H1 (cell line): ENCODE data around the gene NUP85. TPM values are rescaled to one million over a fixed set of nuclear protein-coding genes. Genes with fewer than 3 reads are reported as not detected.

Experiments used
- CTCF ChIA-PET: fragments of 300-600 bp; sonication (Branson Sonifier 250); formaldehyde crosslinking; loops from one replicate; lab custom pipeline; 2021; ENCODE audit not compliant: partially characterized antibody; lab: Charles Lee
- POLR2A ChIA-PET: fragments of 300-600 bp; sonication (Branson Sonifier 250); formaldehyde crosslinking; loops from one replicate; lab custom pipeline; 2021; ENCODE audit warnings: inconsistent platforms; ENCODE audit not compliant: partially characterized antibody; lab: Charles Lee
- DNase-seq, 2 experiments: peaks; one replicate each; pipeline versions ENCODE4 v3.0.0 to v3.0.0-alpha.2; 2010 to 2022; ENCODE audit warnings: low spot score in 2 of 2, low read depth in 1 of 2, mixed read lengths in 1 of 2
- FAIRE-seq: peaks from 2 replicates; lab custom pipeline; 2011; peaks lifted over from hg19 to GRCh38; lab: Jason Lieb, UNC
- H2AFZ ChIP-seq: 2 replicates; pipeline ENCODE4 v1.8.1; 2012; ENCODE audit warnings: low read length, inconsistent platforms
- H2AK5ac ChIP-seq: 2 replicates; pipeline ENCODE4 v1.6.1; 2013; ENCODE audit warnings: low read depth, low read length
- H2BK120ac ChIP-seq: replicated peaks from 2 replicates; pipeline ENCODE3; 2013; ENCODE audit warnings: low read depth, low read length, inconsistent platforms
- H2BK12ac ChIP-seq: 2 replicates; pipeline ENCODE4 v1.6.1; 2013; ENCODE audit warnings: low read depth, low read length
- H2BK15ac ChIP-seq: 2 replicates; pipeline ENCODE4 v1.6.1; 2013; ENCODE audit warnings: low read length
- H2BK20ac ChIP-seq: 2 replicates; pipeline ENCODE4 v1.6.1; 2013; ENCODE audit warnings: low read length
- H2BK5ac ChIP-seq: 2 replicates; pipeline ENCODE4 v1.6.1; 2013; ENCODE audit warnings: low read depth, low read length
- H3K14ac ChIP-seq: 2 replicates; pipeline ENCODE4 v1.6.1; 2013; ENCODE audit warnings: inconsistent platforms; ENCODE audit not compliant: insufficient read length
- H3K18ac ChIP-seq: 2 replicates; pipeline ENCODE4 v1.6.1; 2013; ENCODE audit warnings: low read length; ENCODE audit errors: extremely low read depth
- H3K23ac ChIP-seq: 2 replicates; pipeline ENCODE4 v1.6.1; 2013; ENCODE audit warnings: inconsistent platforms; ENCODE audit not compliant: insufficient read length
- H3K23me2 ChIP-seq: 2 replicates; pipeline ENCODE4 v1.6.1; 2013; ENCODE audit warnings: low read depth, low read length
- H3K27ac ChIP-seq: 2 replicates; pipeline ENCODE4 v1.6.1; 2011; ENCODE audit warnings: low read depth, low read length, inconsistent platforms
- H3K27me3 ChIP-seq, 4 experiments: replicated peaks in 1 of 4; 1 replicate in 1 of 4; 2 replicates in 3 of 4; pipeline versions ENCODE4 v1.6.1 to v1.8.1; 2011 to 2013; ENCODE audit warnings: low read length in 3 of 4, mild to moderate bottlenecking in 3 of 4, inconsistent platforms in 2 of 4, mixed read lengths in 2 of 4, moderate library complexity in 1 of 4; ENCODE audit not compliant: control insufficient read depth in 3 of 4, insufficient read depth in 3 of 4; ENCODE audit errors: extremely low read depth in 1 of 4
- H3K36me3 ChIP-seq, 4 experiments: 2 replicates each; pipeline versions ENCODE4 v1.6.1 to v1.8.1; 2011 to 2013; ENCODE audit warnings: mild to moderate bottlenecking in 4 of 4, low read length in 3 of 4, moderate library complexity in 2 of 4, control low read depth in 1 of 4, inconsistent platforms in 1 of 4; ENCODE audit not compliant: insufficient read depth in 4 of 4, control insufficient read depth in 2 of 4
- H3K4ac ChIP-seq: replicated peaks from 2 replicates; pipeline ENCODE3; 2013; ENCODE audit warnings: low read length, low read depth, mixed read lengths, inconsistent platforms; ENCODE audit not compliant: insufficient read length
- H3K4me1 ChIP-seq, 4 experiments: replicated peaks in 1 of 4; 1 replicate in 1 of 4; 2 replicates in 3 of 4; pipeline versions ENCODE4 v1.6.1 to v1.8.1; 2011 to 2013; ENCODE audit warnings: low read length in 3 of 4, inconsistent platforms in 2 of 4, mixed read lengths in 1 of 4; ENCODE audit not compliant: insufficient read depth in 4 of 4, control insufficient read depth in 3 of 4
- H3K4me2 ChIP-seq, 2 experiments: 2 replicates each; pipeline versions ENCODE4 v1.6.1 to v1.8.1; 2011 to 2013; ENCODE audit warnings: low read depth in 2 of 2, low read length in 2 of 2, control low read depth in 1 of 2, inconsistent platforms in 1 of 2, mild to moderate bottlenecking in 1 of 2; ENCODE audit not compliant: insufficient read depth in 1 of 2
- H3K4me3 ChIP-seq, 4 experiments: fragments of 200-600, 300-600 bp in 1 of 4; sonication (generic), shearing (Covaris generic), sonication (Bioruptor Twin) in 1 of 4; 2 replicates each; pipeline versions ENCODE4 v1.5.1 to v1.8.1; 2011 to 2016; ENCODE audit warnings: low read length in 4 of 4, low read depth in 3 of 4, control low read depth in 2 of 4, inconsistent platforms in 2 of 4, mild to moderate bottlenecking in 2 of 4, mixed read lengths in 1 of 4, moderate library complexity in 1 of 4; ENCODE audit not compliant: insufficient read depth in 2 of 4; ENCODE audit errors: extremely low read depth in 1 of 4
- H3K56ac ChIP-seq: replicated peaks from 2 replicates; pipeline ENCODE3; 2013; ENCODE audit warnings: low read depth, mild to moderate bottlenecking, mixed read lengths, low read length, inconsistent platforms; ENCODE audit not compliant: insufficient read length
- H3K79me1 ChIP-seq: 2 replicates; pipeline ENCODE4 v1.6.1; 2013; ENCODE audit warnings: low read depth, low read length, control low read depth
- H3K79me2 ChIP-seq, 2 experiments: 2 replicates each; pipeline versions ENCODE4 v1.6.1 to v1.8.1; 2012 to 2013; ENCODE audit warnings: low read length in 2 of 2, mild to moderate bottlenecking in 2 of 2, inconsistent platforms in 1 of 2; ENCODE audit not compliant: insufficient read depth in 2 of 2, control insufficient read depth in 1 of 2
- H3K9ac ChIP-seq, 4 experiments: replicated peaks in 1 of 4; 1 replicate in 1 of 4; 2 replicates in 3 of 4; pipeline versions ENCODE4 v1.6.1 to v1.8.1; 2011 to 2013; ENCODE audit warnings: low read depth in 3 of 4, low read length in 3 of 4, control low read depth in 2 of 4, mild to moderate bottlenecking in 2 of 4, moderate library complexity in 2 of 4, inconsistent platforms in 1 of 4; ENCODE audit errors: extremely low read depth in 1 of 4
- H3K9me3 ChIP-seq, 2 experiments: 2 replicates each; pipeline versions ENCODE4 v1.6.1 to v1.8.1; 2012 to 2013; ENCODE audit warnings: mild to moderate bottlenecking in 2 of 2, moderate library complexity in 2 of 2, control low read depth in 1 of 2, inconsistent platforms in 1 of 2, low read depth in 1 of 2, low read length in 1 of 2, mixed read lengths in 1 of 2; ENCODE audit not compliant: insufficient read depth in 2 of 2
- H4K20me1 ChIP-seq, 2 experiments: replicated peaks in 1 of 2; 2 replicates each; pipeline versions ENCODE3 to v1.8.1; 2011 to 2013; ENCODE audit warnings: inconsistent platforms in 2 of 2, low read length in 2 of 2, mild to moderate bottlenecking in 1 of 2; ENCODE audit not compliant: insufficient read depth in 2 of 2, control insufficient read depth in 1 of 2
- H4K5ac ChIP-seq: 2 replicates; pipeline ENCODE4 v1.6.1; 2013; ENCODE audit warnings: low read length, low read depth, mixed read lengths, inconsistent platforms; ENCODE audit not compliant: insufficient read length
- H4K8ac ChIP-seq: 2 replicates; pipeline ENCODE4 v1.8.0; 2013; ENCODE audit warnings: mild to moderate bottlenecking, moderate library complexity, low read length, inconsistent platforms; ENCODE audit not compliant: insufficient read depth; ENCODE audit errors: extremely low read depth
- H4K91ac ChIP-seq: replicated peaks from 2 replicates; pipeline ENCODE3; 2013; ENCODE audit warnings: low read length, mixed read lengths, inconsistent platforms; ENCODE audit not compliant: insufficient read length
- BRCA1 ChIP-seq: IDR thresholded peaks from 2 replicates; pipeline ENCODE4 v1.6.1; 2012; ENCODE audit warnings: low read depth, low read length, improper control_type of control experiment
- HDAC6 ChIP-seq: IDR thresholded peaks from one replicate; pipeline ENCODE4 v1.7.1; 2012; ENCODE audit warnings: low read depth, mild to moderate bottlenecking, inconsistent platforms, low read length, moderate library complexity
- NANOG ChIP-seq: IDR thresholded peaks from 2 replicates; pipeline ENCODE4 v1.6.1; 2011; ENCODE audit warnings: low read length, low read depth, mild to moderate bottlenecking, inconsistent platforms; ENCODE audit not compliant: insufficient read depth, poor library complexity, severe bottlenecking
- RBBP5 ChIP-seq: IDR thresholded peaks from 2 replicates; pipeline ENCODE4 v1.7.1; 2012; ENCODE audit warnings: low read depth, mild to moderate bottlenecking, inconsistent platforms, low read length, moderate library complexity, borderline replicate concordance
- SIRT6 ChIP-seq: IDR thresholded peaks from one replicate; pipeline ENCODE4 v1.7.1; 2012; ENCODE audit warnings: low read length, inconsistent platforms
- SP2 ChIP-seq: IDR thresholded peaks from 2 replicates; pipeline ENCODE4 v1.6.1; 2012; ENCODE audit warnings: mild to moderate bottlenecking, low read length, inconsistent platforms
- SUZ12 ChIP-seq: fragments of 200-600 bp; sonication (generic); IDR thresholded peaks from 2 replicates; pipeline ENCODE4 v1.6.1; 2012; ENCODE audit warnings: mild to moderate bottlenecking, inconsistent platforms, low read length, moderate library complexity, mixed read lengths
- YY1 ChIP-seq: IDR thresholded peaks from 2 replicates; pipeline ENCODE4 v1.6.1; 2011; ENCODE audit warnings: low read depth, mild to moderate bottlenecking, low read length
- WGBS, 2 experiments: shearing (Covaris generic) in 1 of 2; methylation state at CpG; one replicate each; pipeline versions ENCODE4 v1.1.6 to v1.1.7; 2013 to 2015; ENCODE audit warnings: low lambda C conversion rate in 2 of 2, mixed read lengths in 2 of 2, inconsistent platforms in 1 of 2, low coverage in 1 of 2, missing lambda C conversion rate in 1 of 2; ENCODE audit not compliant: insufficient replicate concordance in 2 of 2, insufficient coverage in 1 of 2, insufficient read length in 1 of 2; ENCODE audit errors: extremely low coverage in 1 of 2, missing lambda C conversion rate in 1 of 2; 5-methylcytosine and 5-hydroxymethylcytosine counted together
- polyA plus RNA-seq, 7 experiments: library from polyadenylated mRNA; depleted of rRNA in 3 of 7; stranded (reverse) in 5 of 7; unstranded in 2 of 7; fragments of >200 nt in 5 of 7; fragments of 200-250 nt in 2 of 7; gene quantifications; 1 replicate in 5 of 7; 2 replicates in 1 of 7; 4 replicates in 1 of 7; pipeline versions ENCODE4 v1.2.1 to v1.2.3, GENCODE V29; 2011 to 2013; ENCODE audit warnings: missing spikeins in 2 of 7, mixed read lengths in 2 of 7
- total RNA-seq: library from RNA; stranded (reverse); fragmentation: NEBNext Ultra II Directional; extraction: Animal tissue kit (Norgen Biotek cat#: 25700); gene quantifications from 2 replicates; pipeline ENCODE4 v1.2.1, GENCODE V29; 2021
- TF ChIP-seq, protein P1 (sequence below): IDR thresholded peaks from 2 replicates; pipeline ENCODE4 v1.6.1; 2011; ENCODE audit warnings: low read length, improper control_type of control experiment
- TF ChIP-seq, protein P2 (sequence below): IDR thresholded peaks from 2 replicates; pipeline ENCODE4 v1.6.1; 2012; ENCODE audit warnings: low read length, inconsistent platforms

The NUP85 gene
- total and polyA plus RNA-seq, 2 of the 8 experiments (the other 6 are each of a cell fraction or from before 2014, with no cell fraction given) = 98.5 to 154 TPM

DNA sequence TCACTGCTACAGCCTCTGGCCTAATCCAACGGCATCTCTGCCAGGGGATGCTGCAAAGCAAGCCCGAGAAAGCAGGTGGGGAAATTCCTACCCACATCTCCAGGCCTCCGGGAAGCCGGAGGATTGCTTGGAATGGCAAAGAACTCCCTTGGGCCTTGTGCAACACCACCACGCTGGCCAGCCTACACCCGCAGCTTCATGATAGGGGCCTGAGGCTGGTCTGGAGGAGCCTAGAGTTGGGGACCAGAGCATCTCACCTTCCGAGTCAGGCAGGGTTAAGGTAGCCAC, 35.6 kb downstream of the NUP85 start:
- CTCF ChIA-PET = interaction anchor here (0.6 to 16.5 kb wide), 45 partner anchors 8 to 391 kb away, joined by 3 to 369 read pairs (median 5); partner anchors contain the start of genes GGA3, GRB2, MIF4GD and MRPS7
- H3K27me3 ChIP-seq = no peaks in the 10 kb centered on the region
- peak overlapping the region; percentile 45; the same call in 1 of the 2 replicates for H4K8ac ChIP-seq
- no peak overlapping the region for H3K18ac ChIP-seq
- no peak overlapping the region for H3K4me3 ChIP-seq
- H3K23ac ChIP-seq = no peak overlapping the region
- no peaks in the 10 kb centered on the region for H3K23me2 ChIP-seq
- TF ChIP-seq SP2 (no peak), SUZ12 (no peak), NANOG (no peak), YY1 (no peak), HDAC6 (no peak), BRCA1 (no peak), RBBP5 (no peak), SIRT6 (no peak)
- TF ChIP-seq, protein P1, sequence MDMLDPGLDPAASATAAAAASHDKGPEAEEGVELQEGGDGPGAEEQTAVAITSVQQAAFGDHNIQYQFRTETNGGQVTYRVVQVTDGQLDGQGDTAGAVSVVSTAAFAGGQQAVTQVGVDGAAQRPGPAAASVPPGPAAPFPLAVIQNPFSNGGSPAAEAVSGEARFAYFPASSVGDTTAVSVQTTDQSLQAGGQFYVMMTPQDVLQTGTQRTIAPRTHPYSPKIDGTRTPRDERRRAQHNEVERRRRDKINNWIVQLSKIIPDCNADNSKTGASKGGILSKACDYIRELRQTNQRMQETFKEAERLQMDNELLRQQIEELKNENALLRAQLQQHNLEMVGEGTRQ = no peak
- TF ChIP-seq, protein P2, sequence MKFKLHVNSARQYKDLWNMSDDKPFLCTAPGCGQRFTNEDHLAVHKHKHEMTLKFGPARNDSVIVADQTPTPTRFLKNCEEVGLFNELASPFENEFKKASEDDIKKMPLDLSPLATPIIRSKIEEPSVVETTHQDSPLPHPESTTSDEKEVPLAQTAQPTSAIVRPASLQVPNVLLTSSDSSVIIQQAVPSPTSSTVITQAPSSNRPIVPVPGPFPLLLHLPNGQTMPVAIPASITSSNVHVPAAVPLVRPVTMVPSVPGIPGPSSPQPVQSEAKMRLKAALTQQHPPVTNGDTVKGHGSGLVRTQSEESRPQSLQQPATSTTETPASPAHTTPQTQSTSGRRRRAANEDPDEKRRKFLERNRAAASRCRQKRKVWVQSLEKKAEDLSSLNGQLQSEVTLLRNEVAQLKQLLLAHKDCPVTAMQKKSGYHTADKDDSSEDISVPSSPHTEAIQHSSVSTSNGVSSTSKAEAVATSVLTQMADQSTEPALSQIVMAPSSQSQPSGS = no peak
- H3K27ac ChIP-seq = no peak overlapping the region; the same call in 1 of the 2 replicates
- DNase-seq = no peak
- H3K79me2 ChIP-seq = no peaks in the 10 kb centered on the region
- H2BK5ac ChIP-seq = no peak overlapping the region
- no peaks in the 10 kb centered on the region for H3K9me3 ChIP-seq
- no peak overlapping the region for H3K9ac ChIP-seq
- H2BK120ac ChIP-seq = no peak overlapping the region
- POLR2A ChIA-PET = interaction anchor here (0.9 to 6.3 kb wide), 15 partner anchors 9 to 156 kb away, joined by 3 to 53 read pairs (median 4); partner anchors contain the start of genes ARMC7, GGA3, MIF4GD and MRPS7
- no peak overlapping the region for H3K56ac ChIP-seq
- 96% methylated on average over 7 of the region's 7 CpGs; no CpG with 5 or more reads in 1 of the 2 experiments for WGBS, 2 experiments
- H3K14ac ChIP-seq = no peak overlapping the region
- H3K4me2 ChIP-seq = no peak overlapping the region
- no peak overlapping the region for H2AFZ ChIP-seq
- no peaks in the 10 kb centered on the region for H3K79me1 ChIP-seq
- H4K20me1 ChIP-seq = peaks cover 14 to 29% of the 10 kb centered on the region in 2 experiments
- H4K91ac ChIP-seq = no peak overlapping the region
- H2BK12ac ChIP-seq = no peak overlapping the region
- H2AK5ac ChIP-seq = no peak overlapping the region
- no peak overlapping the region for H4K5ac ChIP-seq
- peaks cover 0 to 4% (median 0%) of the 10 kb centered on the region in 4 experiments; a peak in 3 of 7 replicates for H3K4me1 ChIP-seq
- H3K4ac ChIP-seq = no peak overlapping the region
- no peak for FAIRE-seq
- H2BK20ac ChIP-seq = no peak overlapping the region
- no peak overlapping the region for H2BK15ac ChIP-seq
- H3K36me3 ChIP-seq = peaks cover 27 to 72% (median 60%) of the 10 kb centered on the region in 4 experiments
